ENCODE results near the gene SGPL1. TPM values are rescaled to one million over a fixed set of nuclear protein-coding genes. Genes with fewer than 3 reads are reported as not detected.

Gene SGPL1
- total RNA-seq, 1 experiment from 2014 or later: 69.4 TPM

- Histone ChIP-seq H3K36me3 (ENCODE audit: control insufficient read depth in 1 of 2, insufficient read depth in 2 of 2, low read length in 2 of 2) (no peaks in the 10 kb centered on the region), H4K20me1 (ENCODE audit: insufficient read depth) (no peaks in the 10 kb centered on the region), H3K9me3 (ENCODE audit: control insufficient read depth in 1 of 2, insufficient read depth in 1 of 2, low read depth in 1 of 2, low read length in 2 of 2) (no peaks in the 10 kb centered on the region), H3K9me2 (ENCODE audit: insufficient read depth) (no peaks in the 10 kb centered on the region), H3K27ac (ENCODE audit: low read depth, low read length) (no peak overlapping the region), H3K4me1 (ENCODE audit: control insufficient read depth in 1 of 2, insufficient read depth in 2 of 2, low read length in 2 of 2) (peaks cover 0 to 23% of the 10 kb centered on the region in 2 experiments; a peak in 2 of 4 replicates), H3K79me2 (ENCODE audit: insufficient read depth, low read length) (no peaks in the 10 kb centered on the region), H3K27me3 (ENCODE audit: insufficient read depth, low read length) (no peaks in the 10 kb centered on the region), H3K4me3 (replicated peaks in 1 of 2; ENCODE audit: low read depth in 1 of 2, low read length in 2 of 2) (no peak overlapping the region), H3K9ac (ENCODE audit: low read length) (no peak overlapping the region), H2AFZ (ENCODE audit: low read depth, low read length, poor library complexity, severe bottlenecking) (no peak overlapping the region), H3K4me2 (ENCODE audit: low read length) (no peak overlapping the region)
- intact Hi-C loops (cut with micrococcal nuclease): no loop called here
- no peak for ATAC-seq
- no TSS peak for BruUV-seq (replicated peaks)
- no peak for DNase-seq (ENCODE audit: low read depth, low spot score)
- POLR2A ChIA-PET: no interaction called here
- CTCF ChIA-PET: no interaction called here
- no peak for TF ChIP-seq REST (IDR thresholded peaks at IDR 0.05; ENCODE audit: low read depth)
- TF ChIP-seq MAX (IDR thresholded peaks at IDR 0.05): no peak
- no peak for TF ChIP-seq ELF1 (IDR thresholded peaks at IDR 0.05; ENCODE audit: borderline replicate concordance, low read depth)
- TF ChIP-seq CEBPB (IDR thresholded peaks at IDR 0.05; ENCODE audit: low read depth): no peak
- no peak for TF ChIP-seq SP1 (IDR thresholded peaks at IDR 0.05; ENCODE audit: low read depth)
- TF ChIP-seq ZBTB33 (IDR thresholded peaks at IDR 0.05; ENCODE audit: extremely low read depth, insufficient replicate concordance, low read length): no peak
- no peak for TF ChIP-seq CTCF (IDR thresholded peaks at IDR 0.05 in 2 of 3, conservative IDR thresholded peaks at IDR 0.05 in 1 of 3; ENCODE audit: borderline replicate concordance in 1 of 3, insufficient read depth in 1 of 3, low read depth in 2 of 3, low read length in 2 of 3)
- no peak for TF ChIP-seq POLR2A (IDR thresholded peaks at IDR 0.05; ENCODE audit: borderline replicate concordance, extremely low read depth, insufficient read depth, insufficient read length)
- no peak for TF ChIP-seq ZFX (IDR thresholded peaks at IDR 0.05)
- TF ChIP-seq EGR1 (IDR thresholded peaks at IDR 0.05; ENCODE audit: low read depth): no peak
- TF ChIP-seq JUND (IDR thresholded peaks at IDR 0.05): no peak
- no peak for TF ChIP-seq TCF7L2 (IDR thresholded peaks at IDR 0.05; ENCODE audit: borderline replicate concordance, extremely low read depth, insufficient read depth, insufficient read length)
- no peak for TF ChIP-seq ZNF274 (IDR thresholded peaks at IDR 0.05; ENCODE audit: low read depth, low read length)
- no peak for TF ChIP-seq EZH2 (IDR thresholded peaks at IDR 0.05)
- no peak for TF ChIP-seq ATF3 (IDR thresholded peaks at IDR 0.05)
- TF ChIP-seq EZH2phosphoT487 (IDR thresholded peaks at IDR 0.05; ENCODE audit: borderline replicate concordance): no peak
- TF ChIP-seq FOSL1 (IDR thresholded peaks at IDR 0.05; ENCODE audit: low read depth): no peak
- no peak for TF ChIP-seq POLR2AphosphoS5 (IDR thresholded peaks at IDR 0.05; ENCODE audit: low read depth, low read length)
- RAD21 ChIA-PET (ENCODE audit: low non-redundant PET in 1 of 2, low total read pairs in 2 of 2, uncharacterized antibody in 2 of 2, unreplicated experiment in 2 of 2): no interaction called here
Observed at GRCh38 chr10:70780772-70781171, 35.0 kb upstream of the SGPL1 start.

Measured in HCT116 (cell line).